ENCODE measurements around the gene CNTRL.

CNTRL gene

GRCh38 chr9:121144482-121144881, 69.7 kb downstream of the CNTRL start:
- DNase-seq (ENCODE audit: insufficient read length, low spot score) (no peak), FAIRE-seq (no peak)
- no peak for TF ChIP-seq CTCF (IDR thresholded peaks at IDR 0.05; ENCODE audit: insufficient read depth, missing control alignments)

GRCh38 chr9:121150188-121150587, 75.4 kb downstream of the CNTRL start:
- TF ChIP-seq CTCF (IDR thresholded peaks at IDR 0.05; ENCODE audit: insufficient read depth, missing control alignments): no peak
- FAIRE-seq (no peak), DNase-seq (ENCODE audit: insufficient read length, low spot score) (no peak)

GRCh38 chr9:121153642-121154041, 78.9 kb downstream of the CNTRL start:
- DNase-seq (ENCODE audit: insufficient read length, low spot score) (no peak), FAIRE-seq (no peak)
- no peak for TF ChIP-seq CTCF (IDR thresholded peaks at IDR 0.05; ENCODE audit: insufficient read depth, missing control alignments)

- FAIRE-seq (no peak), DNase-seq (ENCODE audit: insufficient read length, low spot score) (no peak)
- TF ChIP-seq CTCF (IDR thresholded peaks at IDR 0.05; ENCODE audit: insufficient read depth, missing control alignments): no peak
Measured at GRCh38 chr9:121154782-121155181, 80.0 kb downstream of the CNTRL start.

GRCh38 chr9:121156263-121156731, 81.5 kb downstream of the CNTRL start:
- no peak for DNase-seq (ENCODE audit: insufficient read length, low spot score)
- TF ChIP-seq CTCF (IDR thresholded peaks at IDR 0.05; ENCODE audit: insufficient read depth, missing control alignments): no peak
- no peak for FAIRE-seq

- DNase-seq (ENCODE audit: insufficient read length, low spot score): no peak
- no peak for FAIRE-seq
- no peak for TF ChIP-seq CTCF (IDR thresholded peaks at IDR 0.05; ENCODE audit: insufficient read depth, missing control alignments)
Measured at GRCh38 chr9:121157939-121158338, 83.2 kb downstream of the CNTRL start.

- TF ChIP-seq CTCF (IDR thresholded peaks at IDR 0.05; ENCODE audit: insufficient read depth, missing control alignments): no peak
- DNase-seq (ENCODE audit: insufficient read length, low spot score) (no peak), FAIRE-seq (no peak)
Measured at GRCh38 chr9:121160025-121160424, 85.3 kb downstream of the CNTRL start.

Data from D721Med (cell line).